GM23248 (cell line): Measurements from ENCODE around the gene LRMDA.

ENCODE experiments used
- EZH2 ChIP-seq: fragments of 200-600 bp; sonication (generic); IDR thresholded peaks from 2 replicates; pipeline ENCODE4 v1.6.1; 2018; ENCODE audit warnings: antibody characterized with exemption, mild to moderate bottlenecking; ENCODE audit not compliant: insufficient read depth, poor library complexity, severe bottlenecking
- EZH2phosphoT487 ChIP-seq: fragments of 200-600 bp; sonication (generic); IDR thresholded peaks from 2 replicates; pipeline ENCODE4 v1.6.1; 2018; ENCODE audit warnings: antibody characterized with exemption, moderate library complexity, mild to moderate bottlenecking, low read depth; ENCODE audit not compliant: insufficient read depth

- no peak for TF ChIP-seq EZH2
- TF ChIP-seq EZH2phosphoT487, result no peak
Measured at GRCh38 chr10:75742355-75742754, 310.9 kb downstream of the LRMDA start.
